Natural killer cell (primary cell): ENCODE measurements around the gene CIAPIN1. TPM values are rescaled to one million over a fixed set of nuclear protein-coding genes. Genes with fewer than 3 reads are reported as not detected.

Source experiments
- ATAC-seq, 3 donors: fragments of 150-1000 bp in 2 of 3; fragments of 200-7000 bp in 1 of 3; cut with Tn5 transposase; 1 replicate in 1 of 3; 2 replicates in 2 of 3; pipeline ENCODE4 v1.10.0; 2021; ENCODE audit warnings: mild to moderate bottlenecking in 2 of 3, moderate library complexity in 2 of 3
- DNase-seq, 2 donors: peaks; one replicate each; pipeline versions ENCODE4 v3.0.0 to v3.0.0-alpha.2; 2013 to 2021; ENCODE audit warnings: mixed read lengths in 1 of 2
- H3K27ac ChIP-seq: one replicate; pipeline ENCODE4 v1.5.1; 2013; ENCODE audit warnings: mild to moderate bottlenecking, low read length
- H3K27me3 ChIP-seq: one replicate; pipeline ENCODE4 v1.6.1; 2013; ENCODE audit warnings: low read length; ENCODE audit not compliant: control insufficient read depth, insufficient read depth
- H3K36me3 ChIP-seq: one replicate; pipeline ENCODE4 v1.6.1; 2013; ENCODE audit warnings: low read length; ENCODE audit not compliant: control insufficient read depth, insufficient read depth
- H3K4me1 ChIP-seq: one replicate; pipeline ENCODE4 v1.6.1; 2013; ENCODE audit warnings: low read length; ENCODE audit not compliant: control insufficient read depth, insufficient read depth
- H3K4me3 ChIP-seq: one replicate; pipeline ENCODE4 v1.5.1; 2013; ENCODE audit warnings: low read length
- H3K9me3 ChIP-seq: one replicate; pipeline ENCODE4 v1.6.1; 2013; ENCODE audit warnings: low read length; ENCODE audit not compliant: control insufficient read depth, insufficient read depth
- H3K27ac Mint-ChIP-seq, 2 donors: one replicate each; pipeline ENCODE4 v1.8.0; 2022; ENCODE audit warnings: mild to moderate bottlenecking in 2 of 2, mixed read lengths in 2 of 2, moderate library complexity in 1 of 2
- H3K27me3 Mint-ChIP-seq, 2 donors: one replicate each; pipeline ENCODE4 v1.8.0; 2022; ENCODE audit warnings: low read depth in 2 of 2, mixed read lengths in 2 of 2
- H3K36me3 Mint-ChIP-seq: one replicate; pipeline ENCODE4 v1.8.0; 2022; ENCODE audit warnings: mixed read lengths
- H3K4me1 Mint-ChIP-seq, 2 donors: one replicate each; pipeline ENCODE4 v1.8.0; 2022; ENCODE audit warnings: mixed read lengths in 2 of 2
- H3K4me3 Mint-ChIP-seq: one replicate; pipeline ENCODE4 v1.8.0; 2022; ENCODE audit warnings: mild to moderate bottlenecking, moderate library complexity, mixed read lengths
- H3K9me3 Mint-ChIP-seq, 2 donors: one replicate each; pipeline ENCODE4 v1.8.0; 2022; ENCODE audit warnings: mixed read lengths in 2 of 2
- CTCF ChIP-seq: fragments of 200-600 bp; IDR thresholded peaks from one replicate; pipeline ENCODE4 v1.8.0; 2022; ENCODE audit warnings: antibody characterized with exemption
- WGBS: methylation state at CpG from one replicate; pipeline ENCODE4 v1.1.7; 2013; ENCODE audit warnings: missing lambda C conversion rate; ENCODE audit not compliant: insufficient coverage; 5-methylcytosine and 5-hydroxymethylcytosine counted together
- intact Hi-C: fragments of 100-400 bp; cut with micrococcal nuclease; formaldehyde crosslinking; loops from one replicate; pipeline ENCODE4 v1.14.2; 2022
- total RNA-seq, 4 donors: library from RNA; stranded (reverse); fragments of 120-200 nt in 1 of 4; gene quantifications; one replicate each; pipeline versions ENCODE4 v1.2.3 to v1.2.4, GENCODE V29; 2013 to 2022

CIAPIN1 gene
- total RNA-seq, 3 donors from 2014 or later (not counting 1 experiment from before 2014, with no cell fraction given) = 41.1 to 48.8 (median 42.9) TPM

GRCh38 chr16:57430955-57431354 is 16.2 kb downstream of the CIAPIN1 start:
- no peaks in the 10 kb centered on the region for H3K27me3 ChIP-seq
- H3K27me3 Mint-ChIP-seq = no peaks in the 10 kb centered on the region
- WGBS = over 99% methylated on average over 5 of the region's 5 CpGs
- ATAC-seq (no peak), DNase-seq (no peak)
- intact Hi-C loops = no loop called here
- H3K4me3 Mint-ChIP-seq = no peak overlapping the region
- no peaks in the 10 kb centered on the region for H3K4me1 Mint-ChIP-seq
- H3K4me3 ChIP-seq = no peak overlapping the region
- no peak overlapping the region for H3K27ac ChIP-seq
- no peaks in the 10 kb centered on the region for H3K9me3 Mint-ChIP-seq
- H3K27ac Mint-ChIP-seq = no peak overlapping the region
- peaks cover 77% of the 10 kb centered on the region for H3K36me3 ChIP-seq
- peaks cover 20% of the 10 kb centered on the region for H3K36me3 Mint-ChIP-seq
- no peaks in the 10 kb centered on the region for H3K4me1 ChIP-seq
- no peak for TF ChIP-seq CTCF
- H3K9me3 ChIP-seq = no peaks in the 10 kb centered on the region

DNA sequence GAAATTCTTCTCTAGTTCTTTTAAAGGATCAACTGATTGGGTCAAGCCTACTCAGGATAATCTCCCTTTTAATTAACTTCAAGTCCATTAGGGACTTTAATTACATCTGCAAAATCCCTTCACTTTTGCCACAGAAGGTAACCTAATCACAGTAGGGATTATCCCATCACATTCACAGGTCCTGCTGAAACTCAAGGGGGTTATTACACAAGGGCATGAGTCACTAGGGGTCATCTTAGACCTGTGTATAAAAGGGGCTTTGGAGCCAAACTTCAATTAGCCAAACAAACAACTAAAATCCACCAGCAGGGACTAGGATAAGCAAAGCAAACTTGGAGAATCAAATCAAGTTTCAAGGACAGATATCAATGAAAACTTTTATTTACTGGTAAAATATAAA is 19.4 kb downstream of the CIAPIN1 start:
- DNase-seq (no peak), ATAC-seq (no peak)
- H3K36me3 ChIP-seq = peaks cover 46% of the 10 kb centered on the region
- Mint-ChIP-seq H3K27ac (peak overlapping the region in 1 of 2 donors; percentile 24), H3K4me3 (no peak overlapping the region), H3K36me3 (peaks cover 20% of the 10 kb centered on the region), H3K9me3 (no peaks in the 10 kb centered on the region), H3K4me1 (no peaks in the 10 kb centered on the region), H3K27me3 (no peaks in the 10 kb centered on the region)
- H3K4me3 ChIP-seq = no peak overlapping the region
- no peaks in the 10 kb centered on the region for H3K4me1 ChIP-seq
- TF ChIP-seq CTCF = no peak
- H3K27me3 ChIP-seq = no peaks in the 10 kb centered on the region
- H3K9me3 ChIP-seq = no peaks in the 10 kb centered on the region
- intact Hi-C loops = no loop called here
- H3K27ac ChIP-seq = no peak overlapping the region

DNA sequence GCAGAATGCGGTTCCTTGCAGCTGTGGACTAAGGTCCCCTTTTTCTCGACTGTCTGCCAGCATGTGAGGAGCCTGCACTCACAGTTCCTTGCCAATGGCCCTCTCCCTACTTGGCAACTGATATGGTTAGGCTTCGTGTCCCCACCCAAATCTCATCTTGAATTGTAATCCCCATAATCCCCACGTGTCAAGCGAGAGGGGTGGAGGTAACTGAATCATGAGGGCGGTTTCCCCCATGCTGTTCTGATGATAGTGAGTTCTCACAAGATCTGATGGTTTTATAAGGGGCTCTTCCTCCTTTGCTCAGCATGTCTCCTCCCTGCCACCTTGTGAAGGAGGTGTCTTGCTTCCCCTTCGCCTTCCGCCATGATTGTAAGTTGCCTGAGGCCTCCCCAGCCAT is 19.9 kb downstream of the CIAPIN1 start:
- Mint-ChIP-seq H3K4me3 (no peak overlapping the region), H3K9me3 (no peaks in the 10 kb centered on the region), H3K4me1 (no peaks in the 10 kb centered on the region), H3K27me3 (no peaks in the 10 kb centered on the region), H3K36me3 (peaks cover 20% of the 10 kb centered on the region), H3K27ac (peak overlapping the region in 1 of 2 donors; percentile 24)
- no peak overlapping the region for H3K4me3 ChIP-seq
- no peak for TF ChIP-seq CTCF
- no peak for ATAC-seq
- no peaks in the 10 kb centered on the region for H3K4me1 ChIP-seq
- H3K27me3 ChIP-seq = no peaks in the 10 kb centered on the region
- 100% methylated on average over 7 of the region's 8 CpGs for WGBS
- H3K9me3 ChIP-seq = no peaks in the 10 kb centered on the region
- peaks cover 41% of the 10 kb centered on the region for H3K36me3 ChIP-seq
- H3K27ac ChIP-seq = no peak overlapping the region
- intact Hi-C loops = no loop called here
- no peak for DNase-seq

- H3K4me1 ChIP-seq = no peaks in the 10 kb centered on the region
- H3K36me3 Mint-ChIP-seq = peaks cover 20% of the 10 kb centered on the region
- no peaks in the 10 kb centered on the region for H3K4me1 Mint-ChIP-seq
- no peak overlapping the region for H3K4me3 Mint-ChIP-seq
- intact Hi-C loops = no loop called here
- H3K9me3 ChIP-seq = no peaks in the 10 kb centered on the region
- H3K27ac Mint-ChIP-seq = no peak overlapping the region
- H3K27me3 ChIP-seq = no peaks in the 10 kb centered on the region
- no peaks in the 10 kb centered on the region for H3K27me3 Mint-ChIP-seq
- H3K36me3 ChIP-seq = peaks cover 31% of the 10 kb centered on the region
- no peaks in the 10 kb centered on the region for H3K9me3 Mint-ChIP-seq
- ATAC-seq (no peak), DNase-seq (no peak)
- no peak for TF ChIP-seq CTCF
- WGBS = 92% methylated on average over 7 of the region's 7 CpGs
- no peak overlapping the region for H3K4me3 ChIP-seq
- H3K27ac ChIP-seq = no peak overlapping the region
Observed at GRCh38 chr16:57426356-57426755, 20.8 kb downstream of the CIAPIN1 start.
